ENCODE results near the gene FAM131C.
A peak's percentile ranks its signal among the peaks of the same experiment; 100 is the strongest.

FAM131C gene

GRCh38 chr1:16014509-16015482 lies 58.7 kb downstream of the FAM131C start:
- DNase-seq: no peak

- no peak for DNase-seq
Measured at GRCh38 chr1:16013908-16014258, 59.6 kb downstream of the FAM131C start.

DNA sequence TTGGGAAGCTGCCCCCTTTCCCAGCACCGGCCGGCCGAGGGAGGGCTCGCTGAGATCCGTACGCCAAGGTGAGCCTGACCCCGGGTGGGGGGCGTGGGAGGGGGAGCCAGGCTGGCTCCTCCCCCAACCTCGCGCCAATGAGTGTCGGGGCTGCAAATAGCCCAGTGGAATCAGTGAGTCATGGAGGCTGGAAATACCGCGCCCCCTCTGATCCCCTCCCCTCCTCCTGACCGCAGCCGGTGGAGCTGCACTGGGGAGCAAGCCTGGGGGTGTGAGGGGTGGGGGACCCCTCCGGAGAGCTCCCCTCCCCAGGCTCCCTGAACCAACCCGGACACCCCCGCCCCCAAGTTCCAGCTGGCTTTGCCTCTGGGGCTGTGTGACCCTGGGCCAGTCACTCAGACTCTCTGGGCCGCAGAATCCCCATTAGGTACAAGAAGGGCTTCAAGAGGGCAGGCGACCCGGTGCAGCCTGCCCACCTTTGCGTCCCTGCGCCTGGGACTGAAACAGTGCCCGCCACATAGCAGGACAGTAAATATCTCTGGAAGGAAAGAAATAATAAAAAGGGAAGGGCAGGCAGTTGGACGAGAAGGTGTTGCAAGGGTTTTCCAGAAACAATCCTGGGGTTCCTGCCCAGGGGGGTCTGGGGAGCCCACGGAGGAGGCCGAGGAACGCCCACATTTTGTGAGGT lies 60.1 kb downstream of the FAM131C start:
- peak; percentile 9 to 40 for DNase-seq

DNA sequence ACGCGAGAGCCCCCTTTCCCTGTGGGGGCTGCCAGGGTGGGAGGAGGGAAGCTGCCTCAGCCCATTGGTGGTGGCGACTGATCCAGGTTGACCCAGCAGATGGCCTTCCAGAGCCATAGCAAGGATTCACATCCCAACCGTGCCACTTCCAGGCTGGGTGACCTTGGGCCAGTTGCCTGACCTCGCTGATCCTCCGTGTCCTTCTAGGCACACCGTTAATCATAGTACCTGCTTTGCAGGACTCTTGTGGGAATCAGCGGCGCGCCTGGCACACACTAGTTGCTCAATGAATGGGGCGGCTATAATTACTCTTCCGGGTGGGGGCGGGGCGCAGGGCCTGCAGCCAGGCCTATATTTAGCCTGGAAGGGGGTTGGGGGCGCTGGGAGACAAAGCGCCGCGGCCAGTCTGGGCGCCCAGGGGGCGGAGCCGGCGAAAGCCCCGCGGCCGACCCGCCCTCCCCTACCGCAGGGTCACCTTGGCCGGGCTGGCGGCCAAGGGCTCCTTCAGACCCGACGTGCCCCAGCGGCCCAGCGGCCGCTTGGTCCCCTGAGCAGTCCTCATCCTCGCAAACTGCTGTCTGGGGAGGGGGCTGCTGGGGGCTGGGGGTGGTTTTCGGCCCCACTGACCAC lies 60.7 kb downstream of the FAM131C start:
- DNase-seq: peak in 1 of 2 donors; percentile 29

- no peak for DNase-seq
Measured at GRCh38 chr1:16011936-16012589, 61.4 kb downstream of the FAM131C start.

DNA sequence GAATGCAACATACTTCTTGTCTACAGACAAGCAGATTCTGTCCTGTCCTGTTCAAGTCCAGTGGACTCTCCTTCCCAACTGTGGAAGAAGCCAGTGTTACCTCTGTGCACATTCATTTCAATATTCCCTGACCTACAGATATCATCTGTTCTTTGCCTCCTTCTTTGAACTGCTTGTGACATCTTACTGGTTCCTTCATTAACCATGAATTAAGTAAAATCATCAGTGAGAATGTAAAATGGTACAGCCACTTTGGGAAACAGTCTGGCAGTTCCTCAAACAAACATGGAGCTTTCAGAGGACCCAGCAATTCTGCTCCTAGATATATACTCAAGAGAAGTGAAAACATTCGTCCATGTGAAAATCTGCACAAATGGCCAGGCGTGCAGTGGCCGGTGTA lies 62.6 kb downstream of the FAM131C start:
- no peak for DNase-seq

GRCh38 chr1:16009678-16010077 lies 63.8 kb downstream of the FAM131C start:
- DNase-seq: no peak

DNA sequence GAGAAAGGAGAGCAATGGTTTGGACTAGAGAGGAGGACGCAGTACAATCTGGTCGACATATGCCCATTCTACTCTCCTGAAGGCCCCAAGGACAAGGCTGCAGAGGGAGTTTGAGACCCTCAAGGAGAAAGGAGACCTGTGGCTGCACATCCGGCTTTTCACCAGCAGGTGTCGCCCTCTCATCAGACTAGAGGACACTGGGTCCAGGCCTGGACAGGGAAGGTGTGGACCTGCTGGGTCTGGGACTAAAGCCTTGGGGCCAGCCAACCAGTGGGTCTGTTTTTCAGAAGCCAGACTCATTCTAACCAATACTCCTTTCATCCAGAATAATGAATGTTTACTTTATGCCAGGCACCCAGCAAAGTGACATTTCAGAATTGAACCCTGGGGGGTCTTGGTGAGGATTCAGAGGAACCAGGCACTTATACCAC lies 64.4 kb downstream of the FAM131C start:
- peak; percentile 64 to 70 for DNase-seq

Data from CD4-positive, alpha-beta T cell treated with Interleukin-1 beta for 1 hour (primary cell).